HepG2 (cell line): Measurements from ENCODE around the gene PEAK1.

Experiments
- FOXK2 ChIP-seq: fragments of 450-650 bp; IDR thresholded peaks from 2 replicates; pipeline ENCODE4 v1.6.1; 2016
- KLF6 ChIP-seq: IDR thresholded peaks from 2 replicates; pipeline ENCODE4 v1.8.0; 2016; ENCODE audit warnings: missing biosample characterization, missing genetic modification reagents
- NR2F6 ChIP-seq, 2 experiments: IDR thresholded peaks; 2 replicates each; pipeline ENCODE4 v1.6.1; 2016; ENCODE audit warnings: antibody characterized with exemption in 1 of 2, mild to moderate bottlenecking in 1 of 2
- POLR2AphosphoS5 ChIP-seq: IDR thresholded peaks from 2 replicates; pipeline ENCODE4 v1.6.1; 2012; ENCODE audit warnings: low read depth, low read length
- SIX4 ChIP-seq: sonication (generic); formaldehyde crosslinking; IDR thresholded peaks from 2 replicates; pipeline ENCODE4 v1.4.0; 2020; ENCODE audit warnings: missing genetic modification reagents
- ZFP36 ChIP-seq: fragments of 150-350 bp; IDR thresholded peaks from 2 replicates; pipeline ENCODE4 v1.6.1; 2018; ENCODE audit warnings: borderline replicate concordance, low read length, low read depth; ENCODE audit not compliant: partially characterized antibody
- ZNF75D ChIP-seq: sonication (generic); formaldehyde crosslinking; IDR thresholded peaks from 2 replicates; pipeline ENCODE4 v1.8.1; 2023; ENCODE audit warnings: missing genetic modification reagents, mild to moderate bottlenecking, borderline replicate concordance
- TF ChIP-seq, protein P1 (sequence below): IDR thresholded peaks from 2 replicates; pipeline ENCODE4 v1.6.1; 2016; ENCODE audit warnings: low read depth, missing genetic modification reagents, missing compliant biosample characterization

DNA sequence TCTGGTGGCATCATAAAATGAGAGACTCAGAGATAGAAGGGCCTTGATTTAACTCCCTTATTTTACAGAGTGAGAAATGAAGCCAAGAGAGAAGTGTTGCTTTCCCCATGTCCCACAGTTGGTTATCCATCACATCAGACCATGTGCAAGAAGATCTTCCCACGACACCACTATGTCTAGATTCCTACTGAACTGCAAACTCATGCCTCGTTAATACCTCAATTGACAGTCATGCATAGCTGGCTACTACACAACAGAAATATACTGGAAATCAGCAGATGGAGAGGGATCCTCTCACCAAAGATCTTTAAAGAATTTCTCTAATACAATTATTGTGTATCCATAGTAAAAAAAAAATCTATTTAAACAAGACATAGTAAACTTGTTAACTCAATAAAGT lies 33.3 kb downstream of the PEAK1 start:
- TF ChIP-seq ZFP36, result no peak
- TF ChIP-seq, protein P1, sequence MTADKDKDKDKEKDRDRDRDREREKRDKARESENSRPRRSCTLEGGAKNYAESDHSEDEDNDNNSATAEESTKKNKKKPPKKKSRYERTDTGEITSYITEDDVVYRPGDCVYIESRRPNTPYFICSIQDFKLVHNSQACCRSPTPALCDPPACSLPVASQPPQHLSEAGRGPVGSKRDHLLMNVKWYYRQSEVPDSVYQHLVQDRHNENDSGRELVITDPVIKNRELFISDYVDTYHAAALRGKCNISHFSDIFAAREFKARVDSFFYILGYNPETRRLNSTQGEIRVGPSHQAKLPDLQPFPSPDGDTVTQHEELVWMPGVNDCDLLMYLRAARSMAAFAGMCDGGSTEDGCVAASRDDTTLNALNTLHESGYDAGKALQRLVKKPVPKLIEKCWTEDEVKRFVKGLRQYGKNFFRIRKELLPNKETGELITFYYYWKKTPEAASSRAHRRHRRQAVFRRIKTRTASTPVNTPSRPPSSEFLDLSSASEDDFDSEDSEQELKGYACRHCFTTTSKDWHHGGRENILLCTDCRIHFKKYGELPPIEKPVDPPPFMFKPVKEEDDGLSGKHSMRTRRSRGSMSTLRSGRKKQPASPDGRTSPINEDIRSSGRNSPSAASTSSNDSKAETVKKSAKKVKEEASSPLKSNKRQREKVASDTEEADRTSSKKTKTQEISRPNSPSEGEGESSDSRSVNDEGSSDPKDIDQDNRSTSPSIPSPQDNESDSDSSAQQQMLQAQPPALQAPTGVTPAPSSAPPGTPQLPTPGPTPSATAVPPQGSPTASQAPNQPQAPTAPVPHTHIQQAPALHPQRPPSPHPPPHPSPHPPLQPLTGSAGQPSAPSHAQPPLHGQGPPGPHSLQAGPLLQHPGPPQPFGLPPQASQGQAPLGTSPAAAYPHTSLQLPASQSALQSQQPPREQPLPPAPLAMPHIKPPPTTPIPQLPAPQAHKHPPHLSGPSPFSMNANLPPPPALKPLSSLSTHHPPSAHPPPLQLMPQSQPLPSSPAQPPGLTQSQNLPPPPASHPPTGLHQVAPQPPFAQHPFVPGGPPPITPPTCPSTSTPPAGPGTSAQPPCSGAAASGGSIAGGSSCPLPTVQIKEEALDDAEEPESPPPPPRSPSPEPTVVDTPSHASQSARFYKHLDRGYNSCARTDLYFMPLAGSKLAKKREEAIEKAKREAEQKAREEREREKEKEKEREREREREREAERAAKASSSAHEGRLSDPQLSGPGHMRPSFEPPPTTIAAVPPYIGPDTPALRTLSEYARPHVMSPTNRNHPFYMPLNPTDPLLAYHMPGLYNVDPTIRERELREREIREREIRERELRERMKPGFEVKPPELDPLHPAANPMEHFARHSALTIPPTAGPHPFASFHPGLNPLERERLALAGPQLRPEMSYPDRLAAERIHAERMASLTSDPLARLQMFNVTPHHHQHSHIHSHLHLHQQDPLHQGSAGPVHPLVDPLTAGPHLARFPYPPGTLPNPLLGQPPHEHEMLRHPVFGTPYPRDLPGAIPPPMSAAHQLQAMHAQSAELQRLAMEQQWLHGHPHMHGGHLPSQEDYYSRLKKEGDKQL (CRISPR knock-in tag), result no peak
- TF ChIP-seq SIX4, result no peak
- no peak for TF ChIP-seq FOXK2
- TF ChIP-seq NR2F6 (IDR thresholded peaks at IDR 0.05), result no peak
- no peak for TF ChIP-seq NR2F6 (CRISPR knock-in tag; IDR thresholded peaks at IDR 0.05)
- TF ChIP-seq KLF6 (CRISPR knock-in tag), result no peak
- no peak for TF ChIP-seq ZNF75D
- TF ChIP-seq POLR2AphosphoS5, result no peak
